ENCODE data around the gene VIPR2. TPM values are rescaled to one million over a fixed set of nuclear protein-coding genes. Genes with fewer than 3 reads are reported as not detected.

VIPR2 gene
- total and polyA plus RNA-seq, 4 donors = 0.02 to 0.91 (median 0.73) TPM

DNA sequence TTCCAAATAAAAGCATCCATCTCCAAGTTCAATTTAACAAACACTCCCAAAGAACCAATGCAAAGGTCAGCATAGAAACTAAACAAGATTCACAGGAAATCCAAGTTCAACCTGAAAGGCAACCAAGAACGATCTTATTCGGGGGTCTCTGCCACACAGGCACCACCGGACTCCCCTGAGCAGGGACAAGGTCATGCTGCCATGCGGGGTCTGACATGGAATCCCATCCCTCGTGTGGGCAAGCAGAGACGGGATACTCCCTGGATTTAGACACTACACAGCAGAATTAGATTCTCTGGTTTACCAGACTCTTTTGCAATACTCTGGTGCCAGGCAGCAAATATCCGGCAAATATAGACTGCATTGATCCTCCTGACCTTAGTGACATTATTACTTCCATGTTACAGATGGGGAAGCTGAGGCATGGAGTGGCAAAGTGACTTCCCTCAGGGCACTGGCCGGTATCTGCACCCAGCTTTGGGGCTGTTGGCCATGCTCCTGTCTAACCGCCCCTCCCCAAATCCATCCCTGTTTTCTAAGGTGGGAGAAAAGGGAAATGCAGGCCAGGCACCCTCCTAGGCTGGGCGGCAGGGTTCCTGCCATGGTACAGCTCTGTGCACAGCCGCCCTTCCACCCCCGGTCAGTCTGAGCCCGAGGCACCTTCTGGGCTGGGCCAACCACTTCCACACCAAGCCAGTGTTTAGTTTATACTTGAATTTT is 111.8 kb downstream of the VIPR2 start:
- 89 to 92% methylated on average over 13 of the region's 13 CpGs for WGBS, 2 donors
- DNase-seq (no peak), ATAC-seq (ENCODE audit: insufficient read depth, low FRiP score) (no peak)
- Histone ChIP-seq H3K9ac (ENCODE audit: insufficient read depth in 1 of 2, low read length in 2 of 2) (no peak overlapping the region), H3K9me3 (ENCODE audit: control insufficient read depth in 4 of 4, insufficient read depth in 3 of 4, low read length in 3 of 4) (peaks cover 0 to 6% (median 0%) of the 10 kb centered on the region in 4 donors), H3K4me1 (ENCODE audit: control insufficient read depth in 5 of 5, insufficient read depth in 5 of 5, low read length in 5 of 5) (peaks cover 0 to 11% (median 3%) of the 10 kb centered on the region in 5 donors), H3K27me3 (ENCODE audit: control insufficient read depth in 3 of 3, insufficient read depth in 3 of 3, low read length in 2 of 3) (peaks cover 0 to 5% (median 2%) of the 10 kb centered on the region in 3 donors), H3K4me3 (no peak overlapping the region), H3K27ac (ENCODE audit: low read depth in 1 of 2, low read length in 1 of 2) (no peak overlapping the region), H3K36me3 (ENCODE audit: control insufficient read depth in 4 of 4, insufficient read depth in 4 of 4, low read length in 4 of 4) (no peaks in the 10 kb centered on the region)
- TF ChIP-seq, protein P1, sequence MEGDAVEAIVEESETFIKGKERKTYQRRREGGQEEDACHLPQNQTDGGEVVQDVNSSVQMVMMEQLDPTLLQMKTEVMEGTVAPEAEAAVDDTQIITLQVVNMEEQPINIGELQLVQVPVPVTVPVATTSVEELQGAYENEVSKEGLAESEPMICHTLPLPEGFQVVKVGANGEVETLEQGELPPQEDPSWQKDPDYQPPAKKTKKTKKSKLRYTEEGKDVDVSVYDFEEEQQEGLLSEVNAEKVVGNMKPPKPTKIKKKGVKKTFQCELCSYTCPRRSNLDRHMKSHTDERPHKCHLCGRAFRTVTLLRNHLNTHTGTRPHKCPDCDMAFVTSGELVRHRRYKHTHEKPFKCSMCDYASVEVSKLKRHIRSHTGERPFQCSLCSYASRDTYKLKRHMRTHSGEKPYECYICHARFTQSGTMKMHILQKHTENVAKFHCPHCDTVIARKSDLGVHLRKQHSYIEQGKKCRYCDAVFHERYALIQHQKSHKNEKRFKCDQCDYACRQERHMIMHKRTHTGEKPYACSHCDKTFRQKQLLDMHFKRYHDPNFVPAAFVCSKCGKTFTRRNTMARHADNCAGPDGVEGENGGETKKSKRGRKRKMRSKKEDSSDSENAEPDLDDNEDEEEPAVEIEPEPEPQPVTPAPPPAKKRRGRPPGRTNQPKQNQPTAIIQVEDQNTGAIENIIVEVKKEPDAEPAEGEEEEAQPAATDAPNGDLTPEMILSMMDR (IDR thresholded peaks at IDR 0.05; ENCODE audit: control extremely low read depth, extremely low read depth) = no peak

DNA sequence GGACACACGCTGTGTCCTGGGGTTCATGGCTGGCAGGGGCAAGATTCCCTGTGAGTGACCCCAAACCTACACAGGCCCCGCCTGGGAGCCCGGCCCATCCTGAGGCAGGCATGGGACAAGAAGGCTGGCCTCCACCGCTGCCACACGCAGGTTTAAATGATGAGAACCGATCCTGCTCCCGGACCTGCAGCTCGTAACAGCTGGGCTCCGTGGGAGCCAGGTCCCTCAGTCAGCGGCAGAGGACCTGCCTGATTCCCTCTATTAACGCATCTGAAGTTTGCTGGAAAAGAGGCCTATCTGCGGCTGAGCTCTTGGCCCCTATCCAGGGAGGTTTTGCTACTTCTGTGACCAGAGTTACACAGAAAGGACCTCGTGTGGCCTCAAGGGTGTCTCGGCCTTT is 112.3 kb downstream of the VIPR2 start:
- DNase-seq = no peak
- H3K9me3 ChIP-seq (ENCODE audit: control insufficient read depth in 4 of 4, insufficient read depth in 3 of 4, low read length in 3 of 4) = peaks cover 0 to 6% (median 0%) of the 10 kb centered on the region in 4 donors
- H3K36me3 ChIP-seq (ENCODE audit: control insufficient read depth in 4 of 4, insufficient read depth in 4 of 4, low read length in 4 of 4) = no peaks in the 10 kb centered on the region
- H3K27me3 ChIP-seq (ENCODE audit: control insufficient read depth in 3 of 3, insufficient read depth in 3 of 3, low read length in 2 of 3) = peaks cover 0 to 10% (median 8%) of the 10 kb centered on the region in 3 donors
- TF ChIP-seq, protein P1 (IDR thresholded peaks at IDR 0.05; ENCODE audit: control extremely low read depth, extremely low read depth) = no peak
- peaks cover 0 to 16% (median 3%) of the 10 kb centered on the region in 5 donors for H3K4me1 ChIP-seq (ENCODE audit: control insufficient read depth in 5 of 5, insufficient read depth in 5 of 5, low read length in 5 of 5)
- WGBS, 2 donors = 84 to 95% methylated on average over 14 of the region's 14 CpGs
- no peak overlapping the region for H3K27ac ChIP-seq (ENCODE audit: low read depth in 1 of 2, low read length in 1 of 2)
- ATAC-seq (ENCODE audit: insufficient read depth, low FRiP score) = no peak
- no peak overlapping the region for H3K9ac ChIP-seq (ENCODE audit: insufficient read depth in 1 of 2, low read length in 2 of 2)
- no peak overlapping the region for H3K4me3 ChIP-seq

DNA sequence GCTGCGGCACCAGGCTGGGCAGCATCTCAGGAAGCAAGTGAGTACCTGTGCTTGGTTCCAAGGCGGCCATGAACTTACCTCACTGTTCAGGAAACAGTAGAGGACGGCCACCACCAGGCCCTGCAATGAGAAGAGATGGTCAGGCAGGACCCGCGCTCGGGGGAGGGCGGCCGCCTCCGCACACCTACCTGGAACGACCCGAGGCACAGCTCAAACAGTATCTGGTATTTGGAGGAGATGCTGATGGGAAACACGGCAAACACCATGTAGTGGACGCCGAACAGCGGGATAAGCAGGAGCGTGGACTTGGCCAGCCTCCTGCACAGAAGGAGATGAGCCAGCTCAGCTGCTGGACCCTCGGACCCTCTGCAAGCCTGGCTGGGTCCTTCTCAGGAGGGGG is 112.9 kb downstream of the VIPR2 start:
- Histone ChIP-seq H3K27me3 (ENCODE audit: control insufficient read depth in 3 of 3, insufficient read depth in 3 of 3, low read length in 2 of 3) (peaks cover 0 to 13% (median 10%) of the 10 kb centered on the region in 3 donors), H3K4me1 (ENCODE audit: control insufficient read depth in 5 of 5, insufficient read depth in 5 of 5, low read length in 5 of 5) (peaks cover 0 to 16% (median 3%) of the 10 kb centered on the region in 5 donors), H3K27ac (ENCODE audit: low read depth in 1 of 2, low read length in 1 of 2) (no peak overlapping the region), H3K36me3 (ENCODE audit: control insufficient read depth in 4 of 4, insufficient read depth in 4 of 4, low read length in 4 of 4) (no peaks in the 10 kb centered on the region), H3K9me3 (ENCODE audit: control insufficient read depth in 4 of 4, insufficient read depth in 3 of 4, low read length in 3 of 4) (peaks cover 0 to 6% (median 0%) of the 10 kb centered on the region in 4 donors), H3K9ac (ENCODE audit: insufficient read depth in 1 of 2, low read length in 2 of 2) (no peak overlapping the region), H3K4me3 (no peak overlapping the region)
- WGBS, 2 donors = 95% methylated on average over 17 of the region's 17 CpGs
- TF ChIP-seq, protein P1 (IDR thresholded peaks at IDR 0.05; ENCODE audit: control extremely low read depth, extremely low read depth) = no peak
- DNase-seq = no peak
- no peak for ATAC-seq (ENCODE audit: insufficient read depth, low FRiP score)

Data from lung (tissue), 12 donors.